IgD-negative memory B cell (primary cell): Measurements from ENCODE around the gene NR4A2. TPM values are rescaled to one million over a fixed set of nuclear protein-coding genes. Genes with fewer than 3 reads are reported as not detected.

ENCODE experiments used
- polyA plus RNA-seq: library from polyadenylated mRNA; unstranded; fragments of 300-500 nt; fragmentation: Illumina TruSeq; gene quantifications from one replicate; pipeline ENCODE4 v1.2.3, GENCODE V29; 2021

The NR4A2 gene
- polyA plus RNA-seq, 1 donor from 2014 or later, result 22.7 TPM

Other genes with a start within 250 kb of the NR4A2 start
- 6.5 TPM for gene GPD2, start 103.7 kb upstream of the NR4A2 start, polyA plus RNA-seq